Right hindlimb (tissue), 1 donor: ENCODE measurements around the gene NECTIN1.

Experiments used
- DNase-seq: peaks from one replicate; pipeline ENCODE4 v3.0.0-alpha.2; 2018

The NECTIN1 gene

DNA sequence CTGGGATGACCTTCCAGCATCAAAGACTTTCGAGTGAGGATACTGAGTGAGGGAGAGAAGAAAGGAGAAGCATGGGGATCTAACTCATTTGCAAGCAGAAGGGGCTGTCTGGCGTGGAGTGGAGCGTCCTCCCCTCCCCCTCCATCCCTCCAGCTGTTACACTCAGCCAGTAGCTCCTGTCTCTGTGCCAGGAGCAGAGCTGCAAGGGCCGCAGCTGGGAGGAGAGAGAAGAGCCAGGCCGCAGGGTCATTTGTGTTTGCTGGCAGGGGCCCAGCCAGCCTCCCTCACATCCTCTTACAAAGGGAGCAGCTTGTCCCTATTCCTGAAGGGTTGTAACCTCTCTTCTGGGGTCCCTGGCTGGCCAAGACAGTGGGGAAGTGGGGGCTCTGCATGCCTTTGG, 57.9 kb downstream of the NECTIN1 start:
- DNase-seq: peak; percentile 94

DNA sequence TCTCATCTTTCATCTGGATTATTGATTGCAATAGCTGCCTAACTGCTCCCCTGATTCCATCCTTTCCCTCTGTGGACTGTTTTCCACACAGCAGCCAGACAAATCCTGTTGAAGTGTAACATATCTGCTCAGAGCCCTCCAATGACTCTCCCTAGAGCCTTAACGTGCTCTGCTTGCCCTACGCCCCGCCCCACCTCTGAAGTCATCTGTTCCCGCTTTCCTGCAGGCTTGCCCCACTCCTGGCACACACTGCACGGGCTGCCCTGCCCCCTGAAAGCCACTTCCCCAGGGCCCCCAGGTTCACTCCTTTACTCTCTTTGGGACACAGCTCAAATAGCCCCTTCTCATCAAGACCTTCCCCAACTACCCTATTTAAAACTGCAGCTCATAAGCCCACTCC, 59.5 kb downstream of the NECTIN1 start:
- no peak for DNase-seq

DNA sequence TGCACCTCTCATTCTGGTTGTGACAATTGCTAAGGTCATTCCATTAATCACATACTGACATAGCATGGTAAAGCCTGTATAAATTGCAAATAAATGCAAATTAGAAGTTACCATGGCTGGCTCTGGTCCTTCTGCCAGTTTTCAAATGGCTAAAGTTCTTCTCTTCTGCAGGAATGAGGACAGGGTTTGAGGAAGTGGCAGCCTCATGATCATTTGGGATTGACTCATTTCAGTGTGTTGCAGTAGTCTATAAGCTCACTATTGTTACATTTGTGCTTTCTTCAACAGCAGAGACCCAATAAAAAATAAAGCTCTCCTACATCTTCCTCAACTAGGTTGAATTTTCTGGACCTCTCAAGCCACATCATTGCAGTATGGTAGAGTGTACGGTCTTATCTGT, 60.3 kb downstream of the NECTIN1 start:
- DNase-seq: no peak

DNA sequence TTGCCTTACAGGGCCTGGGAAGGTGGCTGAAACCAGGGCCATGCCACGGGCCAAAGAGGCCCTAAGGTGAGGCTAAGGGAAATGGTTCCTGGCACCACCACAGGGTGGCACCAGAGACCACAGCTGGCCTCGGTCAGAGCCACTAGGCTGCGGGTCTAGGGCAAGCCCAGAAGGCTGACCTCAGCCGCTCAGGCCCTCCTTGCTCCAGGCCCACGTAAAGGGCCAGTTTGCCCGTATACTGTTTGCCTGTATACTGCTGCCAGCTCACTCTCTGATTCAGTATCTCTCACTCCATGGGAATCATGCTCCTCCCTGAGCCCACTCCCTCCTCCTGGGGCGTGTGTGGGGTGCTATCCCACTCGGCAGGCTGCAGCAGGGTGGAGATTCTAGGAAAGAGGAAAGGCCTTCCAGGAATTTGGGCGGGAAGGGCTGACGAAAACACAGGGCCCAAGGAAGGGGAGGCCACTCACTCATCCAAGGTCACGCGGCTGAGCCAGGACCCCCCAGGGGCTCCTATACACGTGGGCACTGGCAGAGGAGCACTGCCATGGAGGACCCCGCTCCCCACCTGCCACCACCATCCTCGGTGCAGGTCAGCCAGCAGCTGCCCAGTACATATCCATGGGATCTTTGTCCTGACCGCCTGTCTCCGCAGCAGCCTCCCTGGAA, 62.4 kb downstream of the NECTIN1 start:
- DNase-seq: peak; percentile 83

DNA sequence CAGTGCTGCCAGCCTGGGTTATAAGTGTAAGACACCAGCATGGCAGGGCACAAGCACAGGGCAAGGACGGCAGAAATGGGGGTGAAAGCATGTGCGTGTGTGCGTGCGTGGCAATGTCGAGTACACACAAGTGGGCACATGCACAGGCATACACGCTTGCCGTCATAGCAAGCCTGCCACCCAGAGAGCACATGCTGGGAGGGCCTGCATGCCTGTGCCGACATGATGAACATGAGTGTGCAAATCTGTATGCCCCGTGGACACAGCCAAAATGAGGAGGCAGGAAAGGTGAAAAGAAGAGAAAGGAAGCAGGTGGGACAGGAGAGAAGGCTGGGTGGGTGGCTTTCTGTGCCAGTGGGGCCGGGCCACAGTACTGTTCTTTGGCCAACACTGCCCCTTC, 62.9 kb downstream of the NECTIN1 start:
- no peak for DNase-seq

DNA sequence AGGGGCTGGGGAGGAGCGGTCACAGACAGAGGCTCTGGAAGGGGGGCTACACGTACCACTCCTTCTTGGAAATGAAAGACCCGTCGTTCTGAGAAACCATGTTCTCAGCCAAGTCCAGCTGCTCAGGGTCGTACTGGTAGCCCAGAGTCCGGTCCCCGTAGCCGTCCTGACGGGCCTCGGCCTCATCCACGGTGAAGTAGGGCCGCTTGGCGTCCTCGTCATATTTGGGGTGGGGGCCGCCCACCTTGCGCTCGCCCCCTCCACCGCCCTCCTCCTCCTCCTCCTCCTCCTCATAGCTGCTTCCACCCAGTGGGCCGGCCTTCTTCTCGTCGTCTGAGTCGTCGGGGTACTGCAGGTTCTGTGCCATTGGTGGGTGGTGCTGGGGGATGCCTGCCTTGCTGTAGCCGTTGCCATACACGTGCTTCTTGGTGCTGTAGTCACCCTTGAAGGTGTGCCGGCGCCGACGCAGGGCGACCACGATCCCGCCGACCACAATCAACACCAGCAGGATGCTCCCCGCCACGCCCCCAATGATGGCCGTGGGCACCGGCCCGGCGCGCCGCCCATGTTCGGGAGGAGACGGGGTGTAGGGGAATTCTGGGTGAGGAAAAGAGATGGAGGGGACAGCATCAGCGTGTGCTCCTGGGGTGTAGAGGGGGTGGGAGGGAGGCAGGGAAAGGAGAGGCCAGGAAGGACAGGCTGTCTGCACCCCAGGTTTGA, 64.1 kb downstream of the NECTIN1 start:
- no peak for DNase-seq

DNA sequence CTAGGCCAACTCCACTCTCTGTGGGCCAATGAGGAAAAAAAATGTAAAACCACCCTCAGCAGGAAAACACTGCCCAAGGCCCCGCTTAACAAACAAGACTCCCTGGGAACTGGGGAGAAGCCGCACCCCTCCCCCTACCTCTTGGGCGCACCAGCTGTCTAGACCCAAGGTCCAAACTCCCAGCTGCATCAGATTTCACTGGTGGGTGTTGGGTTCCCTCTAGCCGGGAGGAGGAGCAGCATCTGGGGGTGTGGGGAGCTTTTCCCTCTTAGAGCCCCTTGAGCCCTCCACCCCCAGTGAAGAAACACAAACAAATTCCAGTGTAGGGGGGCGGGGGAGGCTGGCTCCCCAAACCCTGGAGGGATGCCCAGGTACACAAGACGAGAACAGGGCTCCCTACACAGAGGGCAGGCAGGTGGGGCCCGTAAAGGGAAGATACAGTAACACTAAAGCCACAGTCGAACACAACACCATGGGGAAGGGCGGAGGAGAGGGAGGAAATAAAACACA, 64.9 kb downstream of the NECTIN1 start:
- peak; percentile 72 for DNase-seq

DNA sequence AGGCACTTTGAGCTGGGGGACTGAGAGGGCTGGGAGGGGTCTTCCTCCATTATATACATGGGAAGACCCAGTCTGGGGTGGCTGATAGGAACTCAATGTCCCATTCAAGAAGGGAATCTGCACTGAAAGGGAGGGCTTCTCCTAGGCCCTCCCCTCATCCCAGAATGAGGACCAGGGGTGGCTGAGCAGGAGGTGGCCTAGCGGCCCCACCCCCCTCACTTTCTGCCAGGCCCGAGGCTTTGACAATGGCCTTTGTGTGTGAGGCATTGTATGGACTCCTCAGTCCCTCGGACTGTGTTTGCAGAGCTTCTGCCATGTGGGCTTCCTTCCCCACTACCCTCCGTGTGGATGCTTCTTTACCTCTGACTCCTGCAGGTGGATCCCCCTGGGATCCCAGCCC, 65.7 kb downstream of the NECTIN1 start:
- no peak for DNase-seq

DNA sequence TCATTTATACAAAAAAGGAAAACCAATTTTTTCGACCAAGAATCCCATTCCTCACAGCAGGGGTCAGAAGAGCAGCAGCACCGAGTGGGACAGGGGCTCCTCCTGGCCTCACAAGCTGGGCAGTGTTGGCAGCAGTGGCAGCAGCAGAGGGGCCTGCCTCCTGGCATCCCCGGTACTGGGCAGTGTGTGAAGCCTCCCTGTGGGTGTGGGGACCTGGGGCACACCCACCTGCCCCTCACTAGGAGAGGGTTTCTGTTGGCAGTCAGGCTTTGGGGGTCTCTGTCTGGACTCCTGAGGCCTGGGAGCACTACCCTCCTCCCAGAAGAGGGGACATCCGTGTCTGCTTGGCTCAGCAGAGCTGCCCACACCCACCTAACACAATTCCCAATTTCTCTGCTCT, 67.8 kb downstream of the NECTIN1 start:
- DNase-seq: no peak

DNA sequence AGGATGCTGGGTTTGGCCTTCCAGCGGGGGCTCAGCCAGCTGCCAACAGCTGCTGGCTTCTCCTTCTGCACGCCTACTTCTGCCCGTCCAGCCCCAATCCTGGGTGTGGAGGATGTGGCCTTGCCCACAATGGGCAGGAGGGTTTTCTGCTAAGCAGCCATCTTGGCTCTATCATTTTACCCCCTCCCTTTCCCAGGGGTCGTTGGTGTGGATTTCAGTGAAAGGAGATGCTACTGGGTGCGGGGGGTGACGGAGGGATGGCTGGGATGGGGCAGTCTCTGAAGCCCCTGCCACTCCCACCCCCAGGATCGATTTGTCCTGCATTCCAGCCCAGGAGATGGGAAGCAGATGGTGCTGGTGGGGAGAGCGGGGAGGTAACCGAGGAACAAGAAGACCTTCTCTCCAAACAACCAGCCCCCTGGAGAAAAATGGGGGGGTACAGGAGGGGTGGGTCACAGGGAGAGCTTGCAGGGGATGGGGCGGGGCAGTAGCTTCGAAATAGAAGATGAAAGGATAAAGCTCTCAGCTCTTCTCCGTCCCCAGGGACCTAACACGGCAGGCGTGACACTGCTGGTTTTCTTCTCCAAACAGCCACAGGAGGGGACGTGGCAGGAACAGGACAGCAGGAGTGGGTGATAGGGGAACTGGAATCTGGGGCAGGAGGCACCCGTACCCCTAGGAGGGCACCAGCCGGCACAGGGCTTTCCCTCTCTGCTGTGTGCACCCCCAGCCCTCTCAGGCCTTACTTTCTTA, 68.9 kb downstream of the NECTIN1 start:
- DNase-seq: peak; percentile 80

DNA sequence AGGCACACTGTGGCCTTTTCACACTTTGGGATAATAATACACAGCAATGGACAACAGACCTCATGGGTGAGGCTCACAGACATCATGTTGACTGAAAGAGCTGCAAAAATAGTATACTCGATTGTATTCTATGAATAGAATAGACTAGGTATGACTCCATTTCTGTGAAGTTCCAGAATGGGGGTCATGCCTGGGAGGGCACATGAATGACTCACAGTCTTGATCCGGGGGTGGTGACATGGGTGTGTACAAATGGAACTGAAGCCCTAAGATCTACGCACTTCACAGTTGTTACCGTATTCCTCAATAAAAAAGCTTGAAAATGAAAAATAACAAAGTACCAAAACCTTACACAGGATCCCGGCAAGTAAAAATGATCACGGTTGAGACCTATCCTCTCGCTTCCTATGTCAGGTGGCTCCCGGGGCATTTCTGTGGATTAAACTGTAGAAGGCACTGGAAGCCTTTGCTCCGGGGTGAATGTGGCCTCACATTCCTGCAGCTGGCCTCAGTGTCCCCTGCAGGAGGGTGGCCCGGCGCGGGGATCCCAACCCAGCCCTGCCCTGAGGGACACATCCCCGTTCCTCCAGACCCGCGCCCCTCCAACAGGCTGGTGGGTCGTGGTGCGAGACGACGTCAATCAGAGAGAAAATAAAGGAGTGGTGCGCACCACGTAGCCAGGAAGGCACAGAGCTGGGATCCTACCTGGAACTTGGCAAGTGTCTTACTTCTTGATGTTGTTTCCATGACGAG, 75.9 kb downstream of the NECTIN1 start:
- no peak for DNase-seq

DNA sequence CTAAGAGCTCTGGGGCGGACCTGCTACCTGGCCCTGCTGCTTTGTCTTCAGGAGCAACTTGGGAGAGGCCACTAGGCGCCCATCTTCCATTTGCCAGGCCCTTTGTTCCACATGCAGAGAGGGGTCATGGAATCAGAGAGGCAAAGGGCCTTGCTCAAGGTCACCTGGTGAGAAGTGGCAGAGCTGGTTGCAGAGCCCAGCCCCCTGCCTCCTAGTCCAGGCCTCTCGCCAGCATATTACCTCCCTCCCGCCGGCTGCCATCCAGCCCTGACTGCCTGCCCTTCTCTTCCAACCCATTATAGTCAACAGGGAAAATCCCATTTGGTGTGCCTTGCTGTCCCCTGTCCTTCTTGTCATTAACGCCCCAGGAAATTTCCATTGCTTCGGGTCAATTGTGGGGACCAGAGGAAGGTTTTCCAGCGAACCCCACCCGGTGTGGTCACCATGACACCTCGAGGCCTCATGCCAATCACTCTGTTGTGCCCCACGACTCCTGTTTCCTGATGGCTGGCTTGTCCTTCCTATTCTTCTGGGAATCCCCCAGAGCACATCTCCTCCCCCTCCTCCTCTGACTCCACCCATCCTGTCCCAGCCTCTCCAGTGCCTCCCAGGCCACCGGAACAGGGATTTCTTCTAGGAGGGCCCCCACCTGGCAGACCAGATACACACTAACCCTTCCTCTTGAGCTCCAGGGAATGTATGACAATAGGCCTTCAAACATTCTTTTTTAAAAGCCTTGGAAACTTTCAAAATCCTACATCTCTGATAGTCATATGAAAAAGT, 77.0 kb downstream of the NECTIN1 start:
- DNase-seq: no peak

DNA sequence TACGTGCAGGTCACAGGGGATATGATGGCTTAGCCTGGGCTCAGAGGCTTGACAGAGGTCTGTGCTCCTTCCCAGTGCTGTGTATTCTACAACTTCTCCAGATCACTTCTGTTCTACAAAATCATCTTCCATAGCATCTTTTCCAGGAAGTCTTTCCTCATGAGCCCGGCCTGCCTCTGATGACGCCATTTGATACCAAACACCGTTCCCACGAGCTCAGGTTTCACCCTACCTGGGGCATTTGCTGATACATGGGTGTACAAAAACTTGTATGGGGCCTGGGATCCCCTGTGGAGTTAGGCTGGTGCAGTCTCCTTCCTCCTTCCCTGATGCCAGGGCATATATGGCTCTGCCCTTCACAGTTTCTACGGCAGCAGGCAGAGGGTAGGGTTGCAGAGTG, 78.7 kb downstream of the NECTIN1 start:
- no peak for DNase-seq

DNA sequence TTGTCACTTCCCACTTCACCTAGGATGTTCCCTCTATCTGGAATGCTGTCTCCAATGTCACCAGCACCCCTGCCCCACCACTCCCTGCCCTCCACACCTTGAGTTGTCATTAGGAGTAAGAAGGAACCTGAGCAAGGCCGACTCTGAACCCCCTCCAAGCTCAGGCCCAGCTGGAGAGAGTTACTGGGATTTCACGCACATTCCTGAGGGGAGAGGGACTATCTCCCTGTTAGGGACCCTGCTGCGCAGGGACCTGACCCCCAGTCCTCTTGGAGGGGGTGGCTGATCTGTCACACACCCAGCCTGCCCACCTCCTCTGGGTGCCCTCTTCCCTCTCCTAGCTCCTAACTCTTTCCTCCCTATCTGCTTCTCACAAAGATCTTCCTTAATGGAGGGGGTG, 81.7 kb downstream of the NECTIN1 start:
- no peak for DNase-seq

DNA sequence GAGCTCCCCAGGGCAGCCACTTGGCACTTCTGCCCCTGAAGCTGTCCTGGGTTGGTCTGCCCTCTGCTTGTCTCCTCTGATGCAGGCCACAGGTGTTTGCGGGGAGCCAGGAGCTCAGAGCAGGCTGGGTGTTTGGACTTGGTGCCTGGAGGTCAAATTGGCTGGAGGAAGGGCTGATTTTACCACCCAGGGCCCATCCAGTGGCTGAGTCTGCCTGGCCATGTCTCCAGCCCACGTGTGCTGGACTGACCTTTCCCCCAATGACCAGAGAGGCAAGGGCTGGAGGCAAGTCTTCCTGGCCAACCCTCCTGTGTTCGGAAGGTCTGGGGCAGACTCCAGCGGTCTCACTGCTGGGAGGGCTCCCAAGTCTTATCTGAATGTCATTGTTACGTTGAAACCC, 84.0 kb downstream of the NECTIN1 start:
- no peak for DNase-seq

DNA sequence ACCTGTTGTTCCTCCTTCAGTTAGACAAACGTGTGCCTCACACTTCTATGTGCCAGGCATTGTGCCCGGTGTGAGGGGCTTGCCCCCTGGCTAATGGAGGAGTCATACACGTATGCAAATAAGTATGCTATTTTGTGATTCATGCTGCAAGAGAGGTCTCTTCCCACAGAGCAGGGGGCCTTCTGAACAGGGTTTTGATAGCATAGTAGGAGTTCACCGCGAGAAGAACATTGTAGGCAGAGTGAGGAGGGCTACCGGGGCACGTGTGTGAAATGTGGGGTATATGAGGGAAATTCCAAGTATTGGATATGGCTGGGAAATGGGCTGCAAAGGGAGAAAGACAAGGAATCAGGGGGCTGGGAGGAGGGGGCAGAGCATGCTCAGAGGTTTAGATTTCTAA, 84.5 kb downstream of the NECTIN1 start:
- DNase-seq: no peak

DNA sequence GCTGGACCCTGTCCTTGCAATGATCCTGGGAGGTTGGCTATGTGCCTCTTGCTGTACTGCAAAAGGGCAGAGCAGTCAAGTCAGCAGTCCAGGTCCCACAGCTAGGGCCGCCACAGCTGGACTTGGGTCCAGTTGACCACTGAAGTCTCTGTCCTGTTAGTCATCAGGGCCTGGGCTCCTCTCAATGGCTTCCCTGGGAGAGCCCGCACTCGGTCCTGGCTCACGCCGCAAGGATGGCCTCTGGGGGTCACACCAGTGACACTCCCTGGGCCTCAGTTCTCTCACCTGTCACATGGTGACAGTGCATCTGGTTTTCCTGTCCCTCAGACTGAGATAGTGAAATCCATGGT, 85.1 kb downstream of the NECTIN1 start:
- no peak for DNase-seq

DNA sequence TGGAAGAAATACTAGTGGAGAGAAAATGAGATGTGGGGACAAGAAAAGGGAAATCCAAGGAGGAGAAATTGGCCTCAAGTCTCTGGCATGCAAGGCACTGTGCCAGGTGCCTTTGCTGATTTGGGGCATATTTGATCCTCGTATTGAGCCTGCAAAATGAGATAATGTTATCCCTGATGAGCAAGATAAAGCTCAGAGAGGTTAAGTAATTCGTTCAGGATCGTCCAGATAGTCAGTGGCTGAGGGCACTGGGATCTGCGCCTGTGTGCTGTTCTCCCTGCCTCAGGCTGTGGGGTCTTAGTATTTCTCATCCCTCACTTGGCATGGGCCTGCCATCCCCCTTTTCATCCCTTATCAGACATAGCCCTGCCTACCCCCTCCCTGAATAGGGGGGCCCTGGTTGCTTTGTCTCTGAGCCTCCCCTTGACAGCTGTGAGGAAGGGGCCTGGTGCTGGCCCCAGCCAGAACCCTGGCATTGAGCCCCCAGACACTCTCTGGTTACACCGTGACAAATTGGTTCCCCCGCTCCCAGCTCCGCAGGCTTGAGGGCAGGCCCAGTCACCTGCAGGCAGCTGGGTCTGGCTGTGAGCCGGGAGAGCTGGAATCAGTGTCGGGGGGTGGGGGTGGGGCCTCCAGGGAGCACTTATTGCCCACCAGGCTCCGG, 85.7 kb downstream of the NECTIN1 start:
- peak; percentile 77 for DNase-seq

DNA sequence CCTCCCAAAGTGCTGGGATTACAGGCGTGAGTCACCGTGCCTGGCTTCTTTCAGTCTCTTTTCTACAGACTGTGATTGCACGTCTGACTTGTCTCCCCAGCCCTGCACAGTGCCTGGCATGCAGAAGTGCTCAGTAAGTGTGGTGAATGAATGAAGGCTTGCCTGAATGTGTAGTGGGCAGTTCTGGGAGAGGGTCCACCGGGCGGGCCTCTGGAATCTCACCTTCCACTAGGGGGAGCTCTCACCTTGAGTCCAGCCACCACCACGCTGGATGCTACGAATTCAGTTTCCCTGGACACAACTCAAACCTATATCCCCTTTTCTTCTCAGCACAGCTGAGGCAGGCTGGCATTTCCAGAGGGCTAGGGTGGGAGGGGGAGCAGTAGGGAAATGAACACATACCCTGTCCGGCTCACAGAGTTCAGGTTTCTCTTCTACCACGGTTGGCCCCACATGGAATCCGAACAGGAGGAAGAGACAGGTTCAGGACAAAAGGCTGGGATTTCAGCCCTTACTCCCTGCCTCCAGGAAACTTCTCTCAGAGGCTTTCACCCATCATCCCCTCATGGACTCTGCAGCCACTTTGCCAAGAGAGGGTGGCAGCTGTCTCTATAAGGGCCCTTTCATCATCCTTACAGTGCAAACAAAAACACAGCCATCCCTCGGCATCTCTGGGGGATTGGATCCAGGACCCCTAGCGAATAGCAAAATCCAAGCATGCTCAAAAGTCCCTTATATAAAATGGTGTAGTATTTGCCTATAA, 86.8 kb downstream of the NECTIN1 start:
- no peak for DNase-seq

DNA sequence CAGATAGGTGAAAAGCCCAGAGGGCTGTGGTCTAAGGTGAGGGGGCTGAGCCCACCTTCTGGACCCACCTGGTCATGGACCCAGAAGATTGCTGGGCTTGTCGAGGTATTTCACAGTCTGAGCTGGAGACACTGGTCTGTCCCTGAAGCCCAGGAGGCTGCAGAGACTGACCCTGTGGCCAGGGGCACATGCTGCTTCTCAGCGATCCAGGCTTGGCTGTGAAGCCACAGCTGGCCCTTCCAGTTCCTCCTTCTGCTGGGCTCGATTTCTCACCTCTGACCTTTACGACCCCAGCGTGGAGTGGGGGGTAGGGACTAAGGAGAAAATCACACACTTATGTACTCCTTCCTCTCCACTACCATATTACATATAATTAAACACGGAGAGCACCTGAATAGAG, 88.5 kb downstream of the NECTIN1 start:
- DNase-seq: no peak

DNA sequence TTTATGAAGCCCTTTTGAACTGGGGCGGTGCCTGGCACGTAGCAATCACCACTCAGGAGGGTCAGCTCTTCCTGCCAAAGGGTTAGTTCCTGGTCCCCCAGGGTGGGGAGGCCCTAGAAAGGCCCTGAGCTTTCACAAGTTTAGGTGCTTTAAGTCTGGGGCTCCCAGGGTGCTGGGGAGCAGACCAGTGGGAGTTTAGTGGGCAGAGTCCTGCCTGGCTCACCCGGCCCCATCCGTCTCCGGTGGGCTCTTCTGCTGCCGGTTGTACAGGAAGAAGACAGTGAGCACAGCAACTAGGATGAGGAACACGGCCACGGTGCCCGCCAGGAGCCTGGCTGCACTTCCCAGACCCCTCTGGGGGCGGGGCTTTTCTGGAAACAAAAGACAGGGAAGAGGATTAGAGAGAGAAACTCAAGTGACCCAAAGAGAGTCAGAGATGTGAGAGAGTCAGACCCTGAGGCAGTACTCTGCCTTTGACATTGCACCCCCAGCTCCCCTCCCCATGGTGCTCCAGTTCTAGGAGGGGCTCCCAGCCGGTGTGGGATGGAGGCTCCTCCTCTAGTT, 89.3 kb downstream of the NECTIN1 start:
- no peak for DNase-seq
